HepG2 (cell line): ENCODE measurements around the gene PYCR2. TPM values are rescaled to one million over a fixed set of nuclear protein-coding genes. Genes with fewer than 3 reads are reported as not detected.

Experiments used
- ATF1 ChIP-seq: IDR thresholded peaks from 2 replicates; pipeline ENCODE4 v1.6.1; 2016; ENCODE audit warnings: mild to moderate bottlenecking, control low read depth
- FLYWCH1 ChIP-seq: sonication (generic); formaldehyde crosslinking; IDR thresholded peaks from 2 replicates; pipeline ENCODE4 v1.8.1; 2023; ENCODE audit warnings: mild to moderate bottlenecking, missing genetic modification reagents
- NAIF1 ChIP-seq: sonication (generic); formaldehyde crosslinking; IDR thresholded peaks from 2 replicates; pipeline ENCODE4 v1.5.0; 2020; ENCODE audit warnings: mild to moderate bottlenecking, missing genetic modification reagents, borderline replicate concordance
- NBN ChIP-seq: fragments of 450-650 bp; conservative IDR thresholded peaks from 2 replicates; pipeline ENCODE4 v1.6.1; 2017
- NR2C2 ChIP-seq: sonication (generic); formaldehyde crosslinking; IDR thresholded peaks from 2 replicates; pipeline ENCODE4 v1.4.0; 2020; ENCODE audit warnings: missing genetic modification reagents, mild to moderate bottlenecking, moderate library complexity, borderline replicate concordance
- RARA ChIP-seq: IDR thresholded peaks from 2 replicates; pipeline ENCODE4 v1.6.1; 2016; ENCODE audit warnings: missing genetic modification reagents, missing compliant biosample characterization
- RXRB ChIP-seq: IDR thresholded peaks from 2 replicates; pipeline ENCODE4 v1.6.1; 2016; ENCODE audit warnings: borderline replicate concordance, missing genetic modification reagents, missing compliant biosample characterization
- SALL1 ChIP-seq: sonication (generic); formaldehyde crosslinking; IDR thresholded peaks from 2 replicates; pipeline ENCODE4 v1.8.0; 2022; ENCODE audit warnings: mild to moderate bottlenecking, missing genetic modification reagents
- SMARCC2 ChIP-seq: fragments of 450-650 bp; IDR thresholded peaks from 2 replicates; pipeline ENCODE4 v1.6.1; 2017; ENCODE audit warnings: antibody characterized with exemption, mild to moderate bottlenecking
- SSRP1 ChIP-seq: IDR thresholded peaks from 2 replicates; pipeline ENCODE4 v1.6.1; 2016; ENCODE audit warnings: control low read depth
- polyA plus RNA-seq, 8 experiments: library from polyadenylated mRNA; depleted of rRNA in 3 of 8; stranded (reverse) in 7 of 8; unstranded in 1 of 8; fragments of >200 nt; fragmentation: Illumina TruSeq in 4 of 8; extraction: Trizol in 4 of 8; gene quantifications; 2 replicates each; pipeline versions ENCODE4 v1.2.1 to v1.2.3, GENCODE V29; 2011 to 2016; ENCODE audit warnings: low read depth in 4 of 8, missing spikeins in 1 of 8, mixed read lengths in 1 of 8; ENCODE audit not compliant: insufficient read depth in 1 of 8
- total RNA-seq, 5 experiments: library from RNA; depleted of rRNA; stranded (reverse); fragments of >200 nt; fragmentation: Illumina TruSeq; extraction: Trizol; gene quantifications; 2 replicates each; pipeline ENCODE4 v1.2.3, GENCODE V29; 2016; ENCODE audit warnings: low read depth in 1 of 5
- TF ChIP-seq, protein P1 (sequence below): sonication (generic); formaldehyde crosslinking; IDR thresholded peaks from 2 replicates; pipeline ENCODE4 v1.8.0; 2022; ENCODE audit warnings: missing genetic modification reagents, low read depth, mild to moderate bottlenecking, borderline replicate concordance
- TF ChIP-seq, protein P2 (sequence below): sonication (generic); formaldehyde crosslinking; IDR thresholded peaks from 2 replicates; pipeline ENCODE4 v1.5.1; 2020; ENCODE audit warnings: missing genetic modification reagents, mild to moderate bottlenecking, borderline replicate concordance
- TF ChIP-seq, protein P3 (sequence below): sonication (generic); formaldehyde crosslinking; IDR thresholded peaks from 2 replicates; pipeline ENCODE4 v1.5.1; 2020; ENCODE audit warnings: mild to moderate bottlenecking, missing genetic modification reagents, moderate library complexity
- TF ChIP-seq, protein P4 (sequence below): sonication (generic); IDR thresholded peaks from 2 replicates; pipeline ENCODE4 v1.6.1; 2016; ENCODE audit warnings: low read depth, borderline replicate concordance
- TF ChIP-seq, protein P5 (sequence below): sonication (generic); formaldehyde crosslinking; IDR thresholded peaks from 2 replicates; pipeline ENCODE4 v1.4.0; 2020; ENCODE audit warnings: missing genetic modification reagents
- TF ChIP-seq, protein P6 (sequence below): sonication (generic); formaldehyde crosslinking; IDR thresholded peaks from 2 replicates; pipeline ENCODE4 v1.9.0; 2021; ENCODE audit warnings: mild to moderate bottlenecking, missing genetic modification reagents

Gene PYCR2
- total and polyA plus RNA-seq, 2 of the 13 experiments (the other 11 are each of a cell fraction or from before 2014, with no cell fraction given), result 47.2 to 47.8 TPM

DNA sequence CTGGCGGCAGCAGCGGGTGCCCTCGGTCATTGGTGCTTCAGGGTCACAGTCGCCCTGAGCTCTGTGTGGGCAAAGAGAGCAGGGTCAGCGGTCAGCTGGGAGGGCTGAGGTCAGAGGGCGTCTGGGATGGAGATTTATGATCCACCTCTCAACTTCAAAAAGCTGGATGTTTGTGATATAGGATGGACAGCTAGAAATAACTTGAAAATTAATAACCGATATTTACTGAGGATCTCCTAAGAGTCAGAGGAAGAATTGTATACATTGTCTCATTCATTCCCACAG lies 37.1 kb downstream of the PYCR2 start (continued):
- TF ChIP-seq, protein P1, sequence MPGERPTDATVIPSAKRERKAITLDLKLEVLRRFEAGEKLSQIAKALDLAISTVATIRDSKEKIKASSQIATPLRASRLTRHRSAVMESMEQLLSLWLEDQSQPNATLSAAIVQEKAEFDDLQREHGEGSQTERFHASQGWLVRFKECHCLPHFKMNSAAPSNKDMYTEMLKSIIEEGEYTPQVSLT (CRISPR knock-in tag), result no peak
- no peak for TF ChIP-seq ATF1
- TF ChIP-seq, protein P2, sequence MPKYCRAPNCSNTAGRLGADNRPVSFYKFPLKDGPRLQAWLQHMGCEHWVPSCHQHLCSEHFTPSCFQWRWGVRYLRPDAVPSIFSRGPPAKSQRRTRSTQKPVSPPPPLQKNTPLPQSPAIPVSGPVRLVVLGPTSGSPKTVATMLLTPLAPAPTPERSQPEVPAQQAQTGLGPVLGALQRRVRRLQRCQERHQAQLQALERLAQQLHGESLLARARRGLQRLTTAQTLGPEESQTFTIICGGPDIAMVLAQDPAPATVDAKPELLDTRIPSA (CRISPR knock-in tag), result no peak
- no peak for TF ChIP-seq NAIF1 (CRISPR knock-in tag)
- no peak for TF ChIP-seq NBN
- TF ChIP-seq, protein P3, sequence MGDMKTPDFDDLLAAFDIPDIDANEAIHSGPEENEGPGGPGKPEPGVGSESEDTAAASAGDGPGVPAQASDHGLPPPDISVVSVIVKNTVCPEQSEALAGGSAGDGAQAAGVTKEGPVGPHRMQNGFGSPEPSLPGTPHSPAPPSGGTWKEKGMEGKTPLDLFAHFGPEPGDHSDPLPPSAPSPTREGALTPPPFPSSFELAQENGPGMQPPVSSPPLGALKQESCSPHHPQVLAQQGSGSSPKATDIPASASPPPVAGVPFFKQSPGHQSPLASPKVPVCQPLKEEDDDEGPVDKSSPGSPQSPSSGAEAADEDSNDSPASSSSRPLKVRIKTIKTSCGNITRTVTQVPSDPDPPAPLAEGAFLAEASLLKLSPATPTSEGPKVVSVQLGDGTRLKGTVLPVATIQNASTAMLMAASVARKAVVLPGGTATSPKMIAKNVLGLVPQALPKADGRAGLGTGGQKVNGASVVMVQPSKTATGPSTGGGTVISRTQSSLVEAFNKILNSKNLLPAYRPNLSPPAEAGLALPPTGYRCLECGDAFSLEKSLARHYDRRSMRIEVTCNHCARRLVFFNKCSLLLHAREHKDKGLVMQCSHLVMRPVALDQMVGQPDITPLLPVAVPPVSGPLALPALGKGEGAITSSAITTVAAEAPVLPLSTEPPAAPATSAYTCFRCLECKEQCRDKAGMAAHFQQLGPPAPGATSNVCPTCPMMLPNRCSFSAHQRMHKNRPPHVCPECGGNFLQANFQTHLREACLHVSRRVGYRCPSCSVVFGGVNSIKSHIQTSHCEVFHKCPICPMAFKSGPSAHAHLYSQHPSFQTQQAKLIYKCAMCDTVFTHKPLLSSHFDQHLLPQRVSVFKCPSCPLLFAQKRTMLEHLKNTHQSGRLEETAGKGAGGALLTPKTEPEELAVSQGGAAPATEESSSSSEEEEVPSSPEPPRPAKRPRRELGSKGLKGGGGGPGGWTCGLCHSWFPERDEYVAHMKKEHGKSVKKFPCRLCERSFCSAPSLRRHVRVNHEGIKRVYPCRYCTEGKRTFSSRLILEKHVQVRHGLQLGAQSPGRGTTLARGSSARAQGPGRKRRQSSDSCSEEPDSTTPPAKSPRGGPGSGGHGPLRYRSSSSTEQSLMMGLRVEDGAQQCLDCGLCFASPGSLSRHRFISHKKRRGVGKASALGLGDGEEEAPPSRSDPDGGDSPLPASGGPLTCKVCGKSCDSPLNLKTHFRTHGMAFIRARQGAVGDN (CRISPR knock-in tag), result peak; percentile 24
- peak; percentile 33 for TF ChIP-seq RARA (CRISPR knock-in tag)
- TF ChIP-seq, protein P4, sequence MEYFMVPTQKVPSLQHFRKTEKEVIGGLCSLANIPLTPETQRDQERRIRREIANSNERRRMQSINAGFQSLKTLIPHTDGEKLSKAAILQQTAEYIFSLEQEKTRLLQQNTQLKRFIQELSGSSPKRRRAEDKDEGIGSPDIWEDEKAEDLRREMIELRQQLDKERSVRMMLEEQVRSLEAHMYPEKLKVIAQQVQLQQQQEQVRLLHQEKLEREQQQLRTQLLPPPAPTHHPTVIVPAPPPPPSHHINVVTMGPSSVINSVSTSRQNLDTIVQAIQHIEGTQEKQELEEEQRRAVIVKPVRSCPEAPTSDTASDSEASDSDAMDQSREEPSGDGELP, result peak; percentile 80
- TF ChIP-seq NR2C2 (CRISPR knock-in tag), result peak; percentile 83
- TF ChIP-seq SALL1 (CRISPR knock-in tag), result peak; percentile 38; the same call in 1 of the 2 replicates
- TF ChIP-seq SSRP1, result no peak
- TF ChIP-seq SMARCC2, result no peak
- TF ChIP-seq, protein P5, sequence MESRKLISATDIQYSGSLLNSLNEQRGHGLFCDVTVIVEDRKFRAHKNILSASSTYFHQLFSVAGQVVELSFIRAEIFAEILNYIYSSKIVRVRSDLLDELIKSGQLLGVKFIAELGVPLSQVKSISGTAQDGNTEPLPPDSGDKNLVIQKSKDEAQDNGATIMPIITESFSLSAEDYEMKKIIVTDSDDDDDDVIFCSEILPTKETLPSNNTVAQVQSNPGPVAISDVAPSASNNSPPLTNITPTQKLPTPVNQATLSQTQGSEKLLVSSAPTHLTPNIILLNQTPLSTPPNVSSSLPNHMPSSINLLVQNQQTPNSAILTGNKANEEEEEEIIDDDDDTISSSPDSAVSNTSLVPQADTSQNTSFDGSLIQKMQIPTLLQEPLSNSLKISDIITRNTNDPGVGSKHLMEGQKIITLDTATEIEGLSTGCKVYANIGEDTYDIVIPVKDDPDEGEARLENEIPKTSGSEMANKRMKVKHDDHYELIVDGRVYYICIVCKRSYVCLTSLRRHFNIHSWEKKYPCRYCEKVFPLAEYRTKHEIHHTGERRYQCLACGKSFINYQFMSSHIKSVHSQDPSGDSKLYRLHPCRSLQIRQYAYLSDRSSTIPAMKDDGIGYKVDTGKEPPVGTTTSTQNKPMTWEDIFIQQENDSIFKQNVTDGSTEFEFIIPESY (CRISPR knock-in tag), result no peak
- TF ChIP-seq RXRB (CRISPR knock-in tag), result peak; percentile 22; the same call in 1 of the 2 replicates
- TF ChIP-seq FLYWCH1 (CRISPR knock-in tag), result no peak
- TF ChIP-seq, protein P6, sequence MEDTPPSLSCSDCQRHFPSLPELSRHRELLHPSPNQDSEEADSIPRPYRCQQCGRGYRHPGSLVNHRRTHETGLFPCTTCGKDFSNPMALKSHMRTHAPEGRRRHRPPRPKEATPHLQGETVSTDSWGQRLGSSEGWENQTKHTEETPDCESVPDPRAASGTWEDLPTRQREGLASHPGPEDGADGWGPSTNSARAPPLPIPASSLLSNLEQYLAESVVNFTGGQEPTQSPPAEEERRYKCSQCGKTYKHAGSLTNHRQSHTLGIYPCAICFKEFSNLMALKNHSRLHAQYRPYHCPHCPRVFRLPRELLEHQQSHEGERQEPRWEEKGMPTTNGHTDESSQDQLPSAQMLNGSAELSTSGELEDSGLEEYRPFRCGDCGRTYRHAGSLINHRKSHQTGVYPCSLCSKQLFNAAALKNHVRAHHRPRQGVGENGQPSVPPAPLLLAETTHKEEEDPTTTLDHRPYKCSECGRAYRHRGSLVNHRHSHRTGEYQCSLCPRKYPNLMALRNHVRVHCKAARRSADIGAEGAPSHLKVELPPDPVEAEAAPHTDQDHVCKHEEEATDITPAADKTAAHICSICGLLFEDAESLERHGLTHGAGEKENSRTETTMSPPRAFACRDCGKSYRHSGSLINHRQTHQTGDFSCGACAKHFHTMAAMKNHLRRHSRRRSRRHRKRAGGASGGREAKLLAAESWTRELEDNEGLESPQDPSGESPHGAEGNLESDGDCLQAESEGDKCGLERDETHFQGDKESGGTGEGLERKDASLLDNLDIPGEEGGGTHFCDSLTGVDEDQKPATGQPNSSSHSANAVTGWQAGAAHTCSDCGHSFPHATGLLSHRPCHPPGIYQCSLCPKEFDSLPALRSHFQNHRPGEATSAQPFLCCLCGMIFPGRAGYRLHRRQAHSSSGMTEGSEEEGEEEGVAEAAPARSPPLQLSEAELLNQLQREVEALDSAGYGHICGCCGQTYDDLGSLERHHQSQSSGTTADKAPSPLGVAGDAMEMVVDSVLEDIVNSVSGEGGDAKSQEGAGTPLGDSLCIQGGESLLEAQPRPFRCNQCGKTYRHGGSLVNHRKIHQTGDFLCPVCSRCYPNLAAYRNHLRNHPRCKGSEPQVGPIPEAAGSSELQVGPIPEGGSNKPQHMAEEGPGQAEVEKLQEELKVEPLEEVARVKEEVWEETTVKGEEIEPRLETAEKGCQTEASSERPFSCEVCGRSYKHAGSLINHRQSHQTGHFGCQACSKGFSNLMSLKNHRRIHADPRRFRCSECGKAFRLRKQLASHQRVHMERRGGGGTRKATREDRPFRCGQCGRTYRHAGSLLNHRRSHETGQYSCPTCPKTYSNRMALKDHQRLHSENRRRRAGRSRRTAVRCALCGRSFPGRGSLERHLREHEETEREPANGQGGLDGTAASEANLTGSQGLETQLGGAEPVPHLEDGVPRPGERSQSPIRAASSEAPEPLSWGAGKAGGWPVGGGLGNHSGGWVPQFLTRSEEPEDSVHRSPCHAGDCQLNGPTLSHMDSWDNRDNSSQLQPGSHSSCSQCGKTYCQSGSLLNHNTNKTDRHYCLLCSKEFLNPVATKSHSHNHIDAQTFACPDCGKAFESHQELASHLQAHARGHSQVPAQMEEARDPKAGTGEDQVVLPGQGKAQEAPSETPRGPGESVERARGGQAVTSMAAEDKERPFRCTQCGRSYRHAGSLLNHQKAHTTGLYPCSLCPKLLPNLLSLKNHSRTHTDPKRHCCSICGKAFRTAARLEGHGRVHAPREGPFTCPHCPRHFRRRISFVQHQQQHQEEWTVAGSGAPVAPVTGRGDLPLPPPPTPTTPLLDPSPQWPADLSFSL (CRISPR knock-in tag), result no peak
